Neural cell (in vitro differentiated cells): ENCODE results near the gene DNER. TPM values are rescaled to one million over a fixed set of nuclear protein-coding genes. Genes with fewer than 3 reads are reported as not detected.

ENCODE experiments used
- H2AFZ ChIP-seq: fragments of 200-600, 300-800 bp; sonication (generic), shearing (Covaris generic); 2 replicates; pipeline ENCODE4 v1.6.0; 2014; ENCODE audit warnings: low read depth, mild to moderate bottlenecking, antibody characterized with exemption, low read length, moderate library complexity
- H3F3A ChIP-seq: fragments of 200-600 bp; shearing (Covaris generic); 2 replicates; pipeline ENCODE4 v1.6.1; 2016; ENCODE audit warnings: mild to moderate bottlenecking, moderate library complexity, mixed read lengths, antibody characterized with exemption, low read length; ENCODE audit not compliant: insufficient read depth, poor library complexity, severe bottlenecking
- H3K27ac ChIP-seq: fragments of 200-600, 300-800 bp; sonication (generic), shearing (Covaris generic); 2 replicates; pipeline ENCODE4 v1.5.1; 2014; ENCODE audit warnings: mild to moderate bottlenecking, low read length, moderate library complexity
- H3K27me3 ChIP-seq: fragments of 300-800, 200-600 bp; sonication (generic), shearing (Covaris generic); 2 replicates; pipeline ENCODE4 v1.6.0; 2014; ENCODE audit warnings: mild to moderate bottlenecking, low read depth, low read length, moderate library complexity; ENCODE audit not compliant: insufficient read depth
- H3K36me3 ChIP-seq: fragments of 300-800, 200-600 bp; sonication (generic), shearing (Covaris generic); 2 replicates; pipeline ENCODE4 v1.5.1; 2014; ENCODE audit warnings: mild to moderate bottlenecking, antibody characterized with exemption, low read length, moderate library complexity; ENCODE audit not compliant: insufficient read depth
- H3K4me2 ChIP-seq: fragments of 300-800, 200-600 bp; sonication (generic), shearing (Covaris generic); 2 replicates; pipeline ENCODE4 v1.6.0; 2014; ENCODE audit warnings: mild to moderate bottlenecking, low read length
- H3K4me3 ChIP-seq: fragments of 300-800, 200-600 bp; sonication (generic), shearing (Covaris generic); 2 replicates; pipeline ENCODE4 v1.5.1; 2014; ENCODE audit warnings: mild to moderate bottlenecking, low read length, moderate library complexity
- H3K79me2 ChIP-seq: fragments of 200-600 bp; shearing (Covaris generic); replicated peaks from 2 replicates; pipeline ENCODE4 v1.6.0; 2014; ENCODE audit warnings: mild to moderate bottlenecking, low read length, moderate library complexity; ENCODE audit not compliant: insufficient read depth
- H3K9ac ChIP-seq: fragments of 300-800, 200-600 bp; sonication (generic), shearing (Covaris generic); 2 replicates; pipeline ENCODE4 v1.6.1; 2016; ENCODE audit warnings: mild to moderate bottlenecking, low read length, mixed read lengths
- H3K9me2 ChIP-seq: fragments of 200-600 bp; shearing (Covaris generic); 2 replicates; pipeline ENCODE4 v1.6.1; 2016; ENCODE audit warnings: mild to moderate bottlenecking, low read length, mixed read lengths; ENCODE audit not compliant: insufficient read depth
- H3K9me3 ChIP-seq: fragments of 200-600, 300-800 bp; sonication (generic), shearing (Covaris generic); 2 replicates; pipeline ENCODE4 v1.6.1; 2016; ENCODE audit warnings: mild to moderate bottlenecking, mixed run types, low read length, moderate library complexity, mixed read lengths
- H4K20me1 ChIP-seq: fragments of 200-600 bp; shearing (Covaris generic); 2 replicates; pipeline ENCODE4 v1.6.1; 2016; ENCODE audit warnings: mild to moderate bottlenecking, mixed run types; ENCODE audit not compliant: insufficient read depth
- EP300 ChIP-seq: fragments of 450-650 bp; conservative IDR thresholded peaks from 2 replicates; pipeline ENCODE4 v1.6.1; 2014; ENCODE audit warnings: antibody characterized with exemption, mild to moderate bottlenecking, moderate library complexity; ENCODE audit not compliant: poor library complexity, severe bottlenecking
- EZH2 ChIP-seq: fragments of 200-600, 300-800 bp; shearing (Covaris generic), sonication (generic); IDR thresholded peaks from 2 replicates; pipeline ENCODE4 v1.6.1; 2014; ENCODE audit warnings: antibody characterized with exemption, low read length, borderline replicate concordance, mild to moderate bottlenecking; ENCODE audit not compliant: insufficient read depth, poor library complexity, severe bottlenecking
- MXI1 ChIP-seq: fragments of 450-650 bp; conservative IDR thresholded peaks from 2 replicates; pipeline ENCODE4 v1.6.1; 2014; ENCODE audit warnings: antibody characterized with exemption, mild to moderate bottlenecking; ENCODE audit not compliant: poor library complexity, severe bottlenecking
- POLR2AphosphoS5 ChIP-seq: IDR thresholded peaks from 2 replicates; pipeline ENCODE4 v1.6.1; 2012
- RAD21 ChIP-seq: fragments of 450-650 bp; conservative IDR thresholded peaks from 2 replicates; pipeline ENCODE4 v1.6.1; 2014; ENCODE audit warnings: antibody characterized with exemption, mild to moderate bottlenecking, moderate library complexity
- SMC3 ChIP-seq: fragments of 450-650 bp; conservative IDR thresholded peaks from 2 replicates; pipeline ENCODE4 v1.6.1; 2014; ENCODE audit warnings: antibody characterized with exemption, mild to moderate bottlenecking, moderate library complexity; ENCODE audit not compliant: poor library complexity
- TAF1 ChIP-seq: IDR thresholded peaks from 2 replicates; pipeline ENCODE4 v1.6.1; 2012; ENCODE audit warnings: low read depth
- polyA plus RNA-seq: library from polyadenylated mRNA; depleted of rRNA; stranded (reverse); fragments of >200 nt; gene quantifications from 2 replicates; pipeline ENCODE4 v1.2.3, GENCODE V29; 2014
- TF ChIP-seq, protein P1 (sequence below): IDR thresholded peaks from 2 replicates; pipeline ENCODE4 v1.6.1; 2012; ENCODE audit warnings: borderline replicate concordance
- TF ChIP-seq, protein P2 (sequence below): fragments of 450-650 bp; IDR thresholded peaks from 2 replicates; pipeline ENCODE4 v1.5.1; 2014; ENCODE audit warnings: antibody characterized with exemption, mild to moderate bottlenecking, moderate library complexity; ENCODE audit not compliant: poor library complexity, severe bottlenecking

The DNER gene
- polyA plus RNA-seq, 1 donor from 2014 or later: 310 TPM

DNA sequence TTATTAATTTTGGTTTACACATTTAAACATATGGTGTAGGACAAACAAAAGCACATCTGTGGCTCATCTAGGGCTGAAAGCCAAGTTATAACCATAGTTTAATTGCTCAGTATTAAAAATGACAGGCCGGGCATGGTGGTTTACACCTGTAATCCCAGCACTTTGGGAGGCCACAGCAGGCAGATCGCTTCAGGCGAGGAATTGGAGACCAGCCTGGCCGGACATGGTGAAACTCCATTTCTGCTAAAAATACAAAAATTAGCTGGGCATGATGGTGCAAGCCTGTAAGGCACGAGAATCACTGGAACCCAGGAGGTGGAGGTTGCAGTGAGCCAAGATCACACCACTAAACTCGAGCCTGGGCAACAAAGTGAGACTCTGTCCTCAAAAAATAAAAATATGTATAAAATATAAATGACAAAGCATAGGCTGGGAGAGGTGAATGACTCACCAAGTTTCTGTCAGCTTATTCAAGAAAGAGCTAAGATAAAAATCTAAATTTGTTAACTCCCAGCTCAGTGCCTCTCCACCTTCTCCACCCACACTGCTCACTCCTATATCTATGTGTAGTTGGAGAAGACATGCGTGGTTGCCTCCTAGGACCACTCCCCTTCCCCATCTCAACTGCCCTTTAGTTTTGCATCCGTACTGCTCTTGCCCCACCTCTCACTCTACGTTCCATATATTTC, 364.1 kb downstream of the DNER start:
- no peak overlapping the region for H3K9ac ChIP-seq
- H3K9me3 ChIP-seq: no peaks in the 10 kb centered on the region
- no peak overlapping the region for H3K4me2 ChIP-seq
- no peak overlapping the region for H3K27ac ChIP-seq
- no peak overlapping the region for H2AFZ ChIP-seq
- H3F3A ChIP-seq: no peaks in the 10 kb centered on the region
- no peaks in the 10 kb centered on the region for H3K79me2 ChIP-seq
- H3K4me3 ChIP-seq: no peak overlapping the region
- H3K36me3 ChIP-seq: peaks cover 6% of the 10 kb centered on the region
- TF ChIP-seq, protein P1, sequence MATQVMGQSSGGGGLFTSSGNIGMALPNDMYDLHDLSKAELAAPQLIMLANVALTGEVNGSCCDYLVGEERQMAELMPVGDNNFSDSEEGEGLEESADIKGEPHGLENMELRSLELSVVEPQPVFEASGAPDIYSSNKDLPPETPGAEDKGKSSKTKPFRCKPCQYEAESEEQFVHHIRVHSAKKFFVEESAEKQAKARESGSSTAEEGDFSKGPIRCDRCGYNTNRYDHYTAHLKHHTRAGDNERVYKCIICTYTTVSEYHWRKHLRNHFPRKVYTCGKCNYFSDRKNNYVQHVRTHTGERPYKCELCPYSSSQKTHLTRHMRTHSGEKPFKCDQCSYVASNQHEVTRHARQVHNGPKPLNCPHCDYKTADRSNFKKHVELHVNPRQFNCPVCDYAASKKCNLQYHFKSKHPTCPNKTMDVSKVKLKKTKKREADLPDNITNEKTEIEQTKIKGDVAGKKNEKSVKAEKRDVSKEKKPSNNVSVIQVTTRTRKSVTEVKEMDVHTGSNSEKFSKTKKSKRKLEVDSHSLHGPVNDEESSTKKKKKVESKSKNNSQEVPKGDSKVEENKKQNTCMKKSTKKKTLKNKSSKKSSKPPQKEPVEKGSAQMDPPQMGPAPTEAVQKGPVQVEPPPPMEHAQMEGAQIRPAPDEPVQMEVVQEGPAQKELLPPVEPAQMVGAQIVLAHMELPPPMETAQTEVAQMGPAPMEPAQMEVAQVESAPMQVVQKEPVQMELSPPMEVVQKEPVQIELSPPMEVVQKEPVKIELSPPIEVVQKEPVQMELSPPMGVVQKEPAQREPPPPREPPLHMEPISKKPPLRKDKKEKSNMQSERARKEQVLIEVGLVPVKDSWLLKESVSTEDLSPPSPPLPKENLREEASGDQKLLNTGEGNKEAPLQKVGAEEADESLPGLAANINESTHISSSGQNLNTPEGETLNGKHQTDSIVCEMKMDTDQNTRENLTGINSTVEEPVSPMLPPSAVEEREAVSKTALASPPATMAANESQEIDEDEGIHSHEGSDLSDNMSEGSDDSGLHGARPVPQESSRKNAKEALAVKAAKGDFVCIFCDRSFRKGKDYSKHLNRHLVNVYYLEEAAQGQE: no peak
- TF ChIP-seq POLR2AphosphoS5: no peak
- no peak for TF ChIP-seq SMC3
- no peak for TF ChIP-seq MXI1
- no peak for TF ChIP-seq TAF1
- no peak for TF ChIP-seq EZH2
- TF ChIP-seq EP300: no peak
- TF ChIP-seq RAD21: no peak
- TF ChIP-seq, protein P2, sequence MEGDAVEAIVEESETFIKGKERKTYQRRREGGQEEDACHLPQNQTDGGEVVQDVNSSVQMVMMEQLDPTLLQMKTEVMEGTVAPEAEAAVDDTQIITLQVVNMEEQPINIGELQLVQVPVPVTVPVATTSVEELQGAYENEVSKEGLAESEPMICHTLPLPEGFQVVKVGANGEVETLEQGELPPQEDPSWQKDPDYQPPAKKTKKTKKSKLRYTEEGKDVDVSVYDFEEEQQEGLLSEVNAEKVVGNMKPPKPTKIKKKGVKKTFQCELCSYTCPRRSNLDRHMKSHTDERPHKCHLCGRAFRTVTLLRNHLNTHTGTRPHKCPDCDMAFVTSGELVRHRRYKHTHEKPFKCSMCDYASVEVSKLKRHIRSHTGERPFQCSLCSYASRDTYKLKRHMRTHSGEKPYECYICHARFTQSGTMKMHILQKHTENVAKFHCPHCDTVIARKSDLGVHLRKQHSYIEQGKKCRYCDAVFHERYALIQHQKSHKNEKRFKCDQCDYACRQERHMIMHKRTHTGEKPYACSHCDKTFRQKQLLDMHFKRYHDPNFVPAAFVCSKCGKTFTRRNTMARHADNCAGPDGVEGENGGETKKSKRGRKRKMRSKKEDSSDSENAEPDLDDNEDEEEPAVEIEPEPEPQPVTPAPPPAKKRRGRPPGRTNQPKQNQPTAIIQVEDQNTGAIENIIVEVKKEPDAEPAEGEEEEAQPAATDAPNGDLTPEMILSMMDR: no peak
- H3K9me2 ChIP-seq: no peaks in the 10 kb centered on the region
- no peaks in the 10 kb centered on the region for H4K20me1 ChIP-seq
- H3K27me3 ChIP-seq: no peaks in the 10 kb centered on the region

DNA sequence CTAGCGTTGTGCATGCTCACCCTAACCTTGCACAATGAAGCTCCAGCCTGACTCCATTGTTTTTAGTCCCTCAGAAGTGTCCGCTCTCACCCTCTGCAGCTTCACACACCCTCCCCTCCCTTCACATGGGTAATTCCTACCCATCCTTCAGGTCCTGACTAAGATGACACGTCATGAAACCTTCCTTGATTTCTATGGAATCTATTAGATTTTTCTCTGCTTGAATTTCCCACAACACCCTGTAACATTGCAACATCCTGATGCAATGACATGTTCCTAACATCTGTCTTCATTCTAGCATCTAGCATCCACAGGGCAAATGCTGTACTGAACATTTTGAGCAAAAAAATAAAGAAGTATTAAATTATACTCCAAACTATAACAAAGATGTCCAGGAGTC, 366.2 kb downstream of the DNER start:
- TF ChIP-seq MXI1 (no peak), EP300 (no peak), POLR2AphosphoS5 (no peak), TAF1 (no peak), EZH2 (no peak), SMC3 (no peak), RAD21 (no peak)
- TF ChIP-seq, protein P1: no peak
- TF ChIP-seq, protein P2: no peak
- no peaks in the 10 kb centered on the region for H3F3A ChIP-seq
- peaks cover 6% of the 10 kb centered on the region for H3K36me3 ChIP-seq
- no peak overlapping the region for H2AFZ ChIP-seq
- H3K9ac ChIP-seq: no peak overlapping the region
- H3K27me3 ChIP-seq: no peaks in the 10 kb centered on the region
- no peaks in the 10 kb centered on the region for H4K20me1 ChIP-seq
- H3K27ac ChIP-seq: no peak overlapping the region
- H3K9me3 ChIP-seq: no peaks in the 10 kb centered on the region
- H3K9me2 ChIP-seq: no peaks in the 10 kb centered on the region
- H3K4me3 ChIP-seq: no peak overlapping the region
- H3K4me2 ChIP-seq: no peak overlapping the region
- H3K79me2 ChIP-seq: no peaks in the 10 kb centered on the region
